Right lobe of liver (tissue), 4 donors: Measurements from ENCODE around the gene DCBLD2.

Experiments
- CTCF ChIP-seq, 4 donors: fragments of 200-600 bp in 3 of 4; fragments of 450-650 bp in 1 of 4; IDR thresholded peaks; one replicate each; pipeline versions ENCODE4 v1.5.1 to v1.8.0; 2016 to 2022; ENCODE audit warnings: antibody characterized with exemption in 4 of 4, mild to moderate bottlenecking in 2 of 4
- POLR2A ChIP-seq: fragments of 450-650 bp; IDR thresholded peaks from one replicate; pipeline ENCODE4 v1.6.1; 2017; ENCODE audit warnings: antibody characterized with exemption, mild to moderate bottlenecking
- donor health status: DM: no; HTN: no; CAD: no.
- donor health status: DM: no; HTN: no; CAD: no.
- donor health status: DM: no; HTN: yes; CAD: no.

- TF ChIP-seq POLR2A (no peak), CTCF (IDR thresholded peaks at IDR 0.05) (no peak)
Observed at GRCh38 chr3:98890181-98890835, 11.2 kb downstream of the DCBLD2 start.
